Ishikawa (cell line): ENCODE data around the gene DAZAP1.

Experiments
- CREB1 ChIP-seq: IDR thresholded peaks from 2 replicates; pipeline ENCODE4 v1.6.1; 2012; ENCODE audit warnings: low read depth
- EGR1 ChIP-seq: IDR thresholded peaks from 2 replicates; pipeline ENCODE4 v1.6.1; 2012
- EP300 ChIP-seq: IDR thresholded peaks from 2 replicates; pipeline ENCODE4 v1.6.1; 2012; ENCODE audit warnings: borderline replicate concordance
- FOXM1 ChIP-seq: IDR thresholded peaks from 2 replicates; pipeline ENCODE4 v1.6.1; 2012; ENCODE audit warnings: low read depth, borderline replicate concordance
- MAX ChIP-seq: IDR thresholded peaks from 2 replicates; pipeline ENCODE4 v1.6.1; 2012
- NFIC ChIP-seq: IDR thresholded peaks from 2 replicates; pipeline ENCODE4 v1.6.1; 2012
- RAD21 ChIP-seq: IDR thresholded peaks from 2 replicates; pipeline ENCODE4 v1.6.1; 2012; ENCODE audit warnings: low read depth
- REST ChIP-seq: IDR thresholded peaks from 2 replicates; pipeline ENCODE4 v1.6.1; 2012; ENCODE audit warnings: low read depth, mild to moderate bottlenecking
- TAF1 ChIP-seq: IDR thresholded peaks from 2 replicates; pipeline ENCODE4 v1.6.1; 2012; ENCODE audit warnings: low read depth, mild to moderate bottlenecking
- TCF12 ChIP-seq: IDR thresholded peaks from 2 replicates; pipeline ENCODE4 v1.6.1; 2012; ENCODE audit warnings: low read depth
- YY1 ChIP-seq: IDR thresholded peaks from 2 replicates; pipeline ENCODE4 v1.6.1; 2012; ENCODE audit warnings: low read depth
- ZBTB7A ChIP-seq: IDR thresholded peaks from 2 replicates; pipeline ENCODE4 v1.6.1; 2012; ENCODE audit warnings: low read depth

GRCh38 chr19:1402411-1403070 lies 4.8 kb upstream of the DAZAP1 start:
- no peak for TF ChIP-seq NFIC
- no peak for TF ChIP-seq TAF1
- no peak for TF ChIP-seq YY1
- TF ChIP-seq EGR1, result no peak
- TF ChIP-seq TCF12, result no peak
- TF ChIP-seq ZBTB7A, result no peak
- no peak for TF ChIP-seq MAX
- TF ChIP-seq EP300, result no peak
- no peak for TF ChIP-seq REST
- TF ChIP-seq FOXM1, result no peak
- no peak for TF ChIP-seq RAD21
- TF ChIP-seq CREB1, result no peak
